H1 (cell line): ENCODE results near the gene RAB3D. TPM values are rescaled to one million over a fixed set of nuclear protein-coding genes. Genes with fewer than 3 reads are reported as not detected.

Source experiments
- CTCF ChIA-PET: fragments of 300-600 bp; sonication (Branson Sonifier 250); formaldehyde crosslinking; loops from one replicate; lab custom pipeline; 2021; ENCODE audit not compliant: partially characterized antibody; lab: Charles Lee
- POLR2A ChIA-PET: fragments of 300-600 bp; sonication (Branson Sonifier 250); formaldehyde crosslinking; loops from one replicate; lab custom pipeline; 2021; ENCODE audit warnings: inconsistent platforms; ENCODE audit not compliant: partially characterized antibody; lab: Charles Lee
- DNase-seq, 2 experiments: peaks; one replicate each; pipeline versions ENCODE4 v3.0.0 to v3.0.0-alpha.2; 2010 to 2022; ENCODE audit warnings: low spot score in 2 of 2, low read depth in 1 of 2, mixed read lengths in 1 of 2
- FAIRE-seq: peaks from 2 replicates; lab custom pipeline; 2011; peaks lifted over from hg19 to GRCh38; lab: Jason Lieb, UNC
- H2AFZ ChIP-seq: 2 replicates; pipeline ENCODE4 v1.8.1; 2012; ENCODE audit warnings: low read length, inconsistent platforms
- H2AK5ac ChIP-seq: 2 replicates; pipeline ENCODE4 v1.6.1; 2013; ENCODE audit warnings: low read depth, low read length
- H2BK120ac ChIP-seq: replicated peaks from 2 replicates; pipeline ENCODE3; 2013; ENCODE audit warnings: low read depth, low read length, inconsistent platforms
- H2BK12ac ChIP-seq: 2 replicates; pipeline ENCODE4 v1.6.1; 2013; ENCODE audit warnings: low read depth, low read length
- H2BK15ac ChIP-seq: 2 replicates; pipeline ENCODE4 v1.6.1; 2013; ENCODE audit warnings: low read length
- H2BK20ac ChIP-seq: 2 replicates; pipeline ENCODE4 v1.6.1; 2013; ENCODE audit warnings: low read length
- H2BK5ac ChIP-seq: 2 replicates; pipeline ENCODE4 v1.6.1; 2013; ENCODE audit warnings: low read depth, low read length
- H3K14ac ChIP-seq: 2 replicates; pipeline ENCODE4 v1.6.1; 2013; ENCODE audit warnings: inconsistent platforms; ENCODE audit not compliant: insufficient read length
- H3K18ac ChIP-seq: 2 replicates; pipeline ENCODE4 v1.6.1; 2013; ENCODE audit warnings: low read length; ENCODE audit errors: extremely low read depth
- H3K23ac ChIP-seq: 2 replicates; pipeline ENCODE4 v1.6.1; 2013; ENCODE audit warnings: inconsistent platforms; ENCODE audit not compliant: insufficient read length
- H3K23me2 ChIP-seq: 2 replicates; pipeline ENCODE4 v1.6.1; 2013; ENCODE audit warnings: low read depth, low read length
- H3K27ac ChIP-seq: 2 replicates; pipeline ENCODE4 v1.6.1; 2011; ENCODE audit warnings: low read depth, low read length, inconsistent platforms
- H3K27me3 ChIP-seq, 4 experiments: replicated peaks in 1 of 4; 1 replicate in 1 of 4; 2 replicates in 3 of 4; pipeline versions ENCODE4 v1.6.1 to v1.8.1; 2011 to 2013; ENCODE audit warnings: low read length in 3 of 4, mild to moderate bottlenecking in 3 of 4, inconsistent platforms in 2 of 4, mixed read lengths in 2 of 4, moderate library complexity in 1 of 4; ENCODE audit not compliant: control insufficient read depth in 3 of 4, insufficient read depth in 3 of 4; ENCODE audit errors: extremely low read depth in 1 of 4
- H3K36me3 ChIP-seq, 4 experiments: 2 replicates each; pipeline versions ENCODE4 v1.6.1 to v1.8.1; 2011 to 2013; ENCODE audit warnings: mild to moderate bottlenecking in 4 of 4, low read length in 3 of 4, moderate library complexity in 2 of 4, control low read depth in 1 of 4, inconsistent platforms in 1 of 4; ENCODE audit not compliant: insufficient read depth in 4 of 4, control insufficient read depth in 2 of 4
- H3K4ac ChIP-seq: replicated peaks from 2 replicates; pipeline ENCODE3; 2013; ENCODE audit warnings: low read length, low read depth, mixed read lengths, inconsistent platforms; ENCODE audit not compliant: insufficient read length
- H3K4me1 ChIP-seq, 4 experiments: replicated peaks in 1 of 4; 1 replicate in 1 of 4; 2 replicates in 3 of 4; pipeline versions ENCODE4 v1.6.1 to v1.8.1; 2011 to 2013; ENCODE audit warnings: low read length in 3 of 4, inconsistent platforms in 2 of 4, mixed read lengths in 1 of 4; ENCODE audit not compliant: insufficient read depth in 4 of 4, control insufficient read depth in 3 of 4
- H3K4me2 ChIP-seq, 2 experiments: 2 replicates each; pipeline versions ENCODE4 v1.6.1 to v1.8.1; 2011 to 2013; ENCODE audit warnings: low read depth in 2 of 2, low read length in 2 of 2, control low read depth in 1 of 2, inconsistent platforms in 1 of 2, mild to moderate bottlenecking in 1 of 2; ENCODE audit not compliant: insufficient read depth in 1 of 2
- H3K4me3 ChIP-seq, 4 experiments: fragments of 200-600, 300-600 bp in 1 of 4; sonication (generic), shearing (Covaris generic), sonication (Bioruptor Twin) in 1 of 4; 2 replicates each; pipeline versions ENCODE4 v1.5.1 to v1.8.1; 2011 to 2016; ENCODE audit warnings: low read length in 4 of 4, low read depth in 3 of 4, control low read depth in 2 of 4, inconsistent platforms in 2 of 4, mild to moderate bottlenecking in 2 of 4, mixed read lengths in 1 of 4, moderate library complexity in 1 of 4; ENCODE audit not compliant: insufficient read depth in 2 of 4; ENCODE audit errors: extremely low read depth in 1 of 4
- H3K56ac ChIP-seq: replicated peaks from 2 replicates; pipeline ENCODE3; 2013; ENCODE audit warnings: low read depth, mild to moderate bottlenecking, mixed read lengths, low read length, inconsistent platforms; ENCODE audit not compliant: insufficient read length
- H3K79me1 ChIP-seq: 2 replicates; pipeline ENCODE4 v1.6.1; 2013; ENCODE audit warnings: low read depth, low read length, control low read depth
- H3K79me2 ChIP-seq, 2 experiments: 2 replicates each; pipeline versions ENCODE4 v1.6.1 to v1.8.1; 2012 to 2013; ENCODE audit warnings: low read length in 2 of 2, mild to moderate bottlenecking in 2 of 2, inconsistent platforms in 1 of 2; ENCODE audit not compliant: insufficient read depth in 2 of 2, control insufficient read depth in 1 of 2
- H3K9ac ChIP-seq, 4 experiments: replicated peaks in 1 of 4; 1 replicate in 1 of 4; 2 replicates in 3 of 4; pipeline versions ENCODE4 v1.6.1 to v1.8.1; 2011 to 2013; ENCODE audit warnings: low read depth in 3 of 4, low read length in 3 of 4, control low read depth in 2 of 4, mild to moderate bottlenecking in 2 of 4, moderate library complexity in 2 of 4, inconsistent platforms in 1 of 4; ENCODE audit errors: extremely low read depth in 1 of 4
- H3K9me3 ChIP-seq, 2 experiments: 2 replicates each; pipeline versions ENCODE4 v1.6.1 to v1.8.1; 2012 to 2013; ENCODE audit warnings: mild to moderate bottlenecking in 2 of 2, moderate library complexity in 2 of 2, control low read depth in 1 of 2, inconsistent platforms in 1 of 2, low read depth in 1 of 2, low read length in 1 of 2, mixed read lengths in 1 of 2; ENCODE audit not compliant: insufficient read depth in 2 of 2
- H4K20me1 ChIP-seq, 2 experiments: replicated peaks in 1 of 2; 2 replicates each; pipeline versions ENCODE3 to v1.8.1; 2011 to 2013; ENCODE audit warnings: inconsistent platforms in 2 of 2, low read length in 2 of 2, mild to moderate bottlenecking in 1 of 2; ENCODE audit not compliant: insufficient read depth in 2 of 2, control insufficient read depth in 1 of 2
- H4K5ac ChIP-seq: 2 replicates; pipeline ENCODE4 v1.6.1; 2013; ENCODE audit warnings: low read length, low read depth, mixed read lengths, inconsistent platforms; ENCODE audit not compliant: insufficient read length
- H4K8ac ChIP-seq: 2 replicates; pipeline ENCODE4 v1.8.0; 2013; ENCODE audit warnings: mild to moderate bottlenecking, moderate library complexity, low read length, inconsistent platforms; ENCODE audit not compliant: insufficient read depth; ENCODE audit errors: extremely low read depth
- H4K91ac ChIP-seq: replicated peaks from 2 replicates; pipeline ENCODE3; 2013; ENCODE audit warnings: low read length, mixed read lengths, inconsistent platforms; ENCODE audit not compliant: insufficient read length
- BCL11A ChIP-seq, 2 experiments: IDR thresholded peaks; one replicate each; pipeline ENCODE4 v1.6.1; 2011; ENCODE audit warnings: low read depth in 2 of 2, low read length in 2 of 2, mild to moderate bottlenecking in 2 of 2
- CREB1 ChIP-seq: IDR thresholded peaks from 2 replicates; pipeline ENCODE4 v1.6.1; 2012; ENCODE audit warnings: inconsistent platforms
- HDAC2 ChIP-seq, 2 experiments: fragments of 300-600 bp in 1 of 2; sonication (generic) in 1 of 2; IDR thresholded peaks; 2 replicates each; pipeline ENCODE4 v1.6.1; 2011 to 2012; ENCODE audit warnings: low read depth in 2 of 2, low read length in 2 of 2, mild to moderate bottlenecking in 2 of 2, moderate library complexity in 2 of 2, borderline replicate concordance in 1 of 2, inconsistent platforms in 1 of 2
- JUN ChIP-seq: IDR thresholded peaks from 2 replicates; pipeline ENCODE4 v1.6.1; 2011; ENCODE audit warnings: low read depth, mild to moderate bottlenecking, improper control_type of control experiment, low read length
- KDM4A ChIP-seq: IDR thresholded peaks from one replicate; pipeline ENCODE4 v1.7.1; 2012; ENCODE audit warnings: low read depth, mild to moderate bottlenecking, moderate library complexity, low read length, inconsistent platforms; ENCODE audit not compliant: severe bottlenecking
- MAFK ChIP-seq: IDR thresholded peaks from 2 replicates; pipeline ENCODE4 v1.6.1; 2012; ENCODE audit warnings: low read depth, mild to moderate bottlenecking, improper control_type of control experiment, low read length
- NANOG ChIP-seq: IDR thresholded peaks from 2 replicates; pipeline ENCODE4 v1.6.1; 2011; ENCODE audit warnings: low read length, low read depth, mild to moderate bottlenecking, inconsistent platforms; ENCODE audit not compliant: insufficient read depth, poor library complexity, severe bottlenecking
- RFX5 ChIP-seq: IDR thresholded peaks from 2 replicates; pipeline ENCODE4 v1.6.1; 2011; ENCODE audit warnings: low read depth, low read length, improper control_type of control experiment, borderline replicate concordance
- SAP30 ChIP-seq: fragments of 300-600 bp; sonication (generic); IDR thresholded peaks from 2 replicates; pipeline ENCODE4 v1.7.1; 2012; ENCODE audit warnings: low read length, moderate library complexity, mild to moderate bottlenecking, inconsistent platforms; ENCODE audit not compliant: insufficient read depth, insufficient replicate concordance
- SP4 ChIP-seq: IDR thresholded peaks from 2 replicates; pipeline ENCODE4 v1.6.1; 2012; ENCODE audit warnings: low read length, inconsistent platforms
- WGBS, 2 experiments: shearing (Covaris generic) in 1 of 2; methylation state at CpG; one replicate each; pipeline versions ENCODE4 v1.1.6 to v1.1.7; 2013 to 2015; ENCODE audit warnings: low lambda C conversion rate in 2 of 2, mixed read lengths in 2 of 2, inconsistent platforms in 1 of 2, low coverage in 1 of 2, missing lambda C conversion rate in 1 of 2; ENCODE audit not compliant: insufficient replicate concordance in 2 of 2, insufficient coverage in 1 of 2, insufficient read length in 1 of 2; ENCODE audit errors: extremely low coverage in 1 of 2, missing lambda C conversion rate in 1 of 2; 5-methylcytosine and 5-hydroxymethylcytosine counted together
- polyA plus RNA-seq, 7 experiments: library from polyadenylated mRNA; depleted of rRNA in 3 of 7; stranded (reverse) in 5 of 7; unstranded in 2 of 7; fragments of >200 nt in 5 of 7; fragments of 200-250 nt in 2 of 7; gene quantifications; 1 replicate in 5 of 7; 2 replicates in 1 of 7; 4 replicates in 1 of 7; pipeline versions ENCODE4 v1.2.1 to v1.2.3, GENCODE V29; 2011 to 2013; ENCODE audit warnings: missing spikeins in 2 of 7, mixed read lengths in 2 of 7
- total RNA-seq: library from RNA; stranded (reverse); fragmentation: NEBNext Ultra II Directional; extraction: Animal tissue kit (Norgen Biotek cat#: 25700); gene quantifications from 2 replicates; pipeline ENCODE4 v1.2.1, GENCODE V29; 2021
- TF ChIP-seq, protein P1 (sequence below): IDR thresholded peaks from 2 replicates; pipeline ENCODE4 v1.6.1; 2012; ENCODE audit warnings: inconsistent platforms
- TF ChIP-seq, protein P2 (sequence below): IDR thresholded peaks from 2 replicates; pipeline ENCODE4 v1.6.1; 2012; ENCODE audit warnings: inconsistent platforms

The RAB3D gene
- total and polyA plus RNA-seq, 2 of the 8 experiments (the other 6 are each of a cell fraction or from before 2014, with no cell fraction given): 17.8 to 23.8 TPM

DNA sequence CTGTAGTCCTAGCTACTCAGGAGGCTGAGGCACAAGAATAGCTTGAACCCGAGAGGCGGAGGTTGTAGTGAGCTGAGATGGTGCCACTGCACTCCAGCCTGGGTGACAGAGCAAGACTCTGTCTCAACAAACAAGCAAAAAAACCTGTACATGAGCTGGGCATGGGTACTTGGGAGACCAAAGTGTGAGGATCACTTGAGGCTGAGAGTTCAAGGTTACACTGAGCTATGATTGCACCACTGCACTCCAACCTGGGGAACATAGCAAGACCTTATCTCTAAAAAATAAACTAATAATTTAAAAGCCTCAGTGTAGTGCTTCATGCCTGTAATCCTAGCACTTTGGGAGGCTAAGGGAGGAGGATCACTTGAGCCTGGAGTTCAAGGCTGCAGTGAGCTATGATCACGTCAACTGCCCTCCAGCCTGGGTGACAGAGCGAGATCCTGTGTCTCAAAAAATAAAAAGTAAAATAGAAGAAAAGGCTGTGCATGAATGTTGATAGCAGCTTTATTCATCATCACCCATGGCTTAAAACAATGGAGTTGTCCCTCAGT lies 64.8 kb downstream of the RAB3D start:
- Histone ChIP-seq H3K27ac (no peak overlapping the region), H4K91ac (no peak overlapping the region), H2BK5ac (no peak overlapping the region), H2AK5ac (no peak overlapping the region), H3K56ac (no peak overlapping the region), H3K4me1 (peaks cover 0 to 4% (median 2%) of the 10 kb centered on the region in 4 experiments; a peak in 4 of 7 replicates), H3K9ac (no peak overlapping the region), H3K23me2 (no peaks in the 10 kb centered on the region), H3K79me2 (no peaks in the 10 kb centered on the region), H4K5ac (no peak overlapping the region), H3K27me3 (no peaks in the 10 kb centered on the region), H2BK20ac (no peak overlapping the region), H3K4ac (no peak overlapping the region), H3K79me1 (no peaks in the 10 kb centered on the region), H2BK12ac (no peak overlapping the region), H3K36me3 (no peaks in the 10 kb centered on the region), H3K4me2 (0 out of 4 replicates have a peak overlapping the region, but pooled peaks of 1 of the 2 experiments have one; percentile 34), H3K9me3 (peaks cover 0 to 11% of the 10 kb centered on the region in 2 experiments; a peak in 1 of 4 replicates), H2BK15ac (no peak overlapping the region), H3K23ac (no peak overlapping the region), H4K8ac (no peak overlapping the region), H3K4me3 (no peak overlapping the region), H3K18ac (no peak overlapping the region), H3K14ac (no peak overlapping the region), H2AFZ (no peak overlapping the region), H4K20me1 (no peaks in the 10 kb centered on the region), H2BK120ac (no peak overlapping the region)
- DNase-seq (no peak), FAIRE-seq (no peak)
- 58% methylated on average over 4 of the region's 4 CpGs; no CpG with 5 or more reads in 1 of the 2 experiments for WGBS, 2 experiments
- ChIA-PET CTCF (interaction anchor here (0.8 to 3.9 kb wide), 8 partner anchors 9 to 208 kb away, joined by 3 to 16 read pairs (median 4); partner anchors contain the start of gene DOCK6), POLR2A (interaction anchor here (0.6 to 1.9 kb wide), 3 partner anchors 12 to 122 kb away, joined by 3 to 5 read pairs (median 4); partner anchors contain the start of gene DOCK6)
- TF ChIP-seq RFX5 (no peak), SP4 (no peak), MAFK (no peak), SAP30 (no peak), CREB1 (no peak), NANOG (no peak), BCL11A (IDR thresholded peaks at IDR 0.05; ENCODE audit: low read depth in 2 of 2, low read length in 2 of 2) (no peak), KDM4A (no peak), JUN (no peak), HDAC2 (IDR thresholded peaks at IDR 0.05; ENCODE audit: borderline replicate concordance in 1 of 2, low read depth in 2 of 2, low read length in 2 of 2) (no peak)
- TF ChIP-seq, protein P1, sequence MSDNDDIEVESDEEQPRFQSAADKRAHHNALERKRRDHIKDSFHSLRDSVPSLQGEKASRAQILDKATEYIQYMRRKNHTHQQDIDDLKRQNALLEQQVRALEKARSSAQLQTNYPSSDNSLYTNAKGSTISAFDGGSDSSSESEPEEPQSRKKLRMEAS: no peak
- TF ChIP-seq, protein P2, sequence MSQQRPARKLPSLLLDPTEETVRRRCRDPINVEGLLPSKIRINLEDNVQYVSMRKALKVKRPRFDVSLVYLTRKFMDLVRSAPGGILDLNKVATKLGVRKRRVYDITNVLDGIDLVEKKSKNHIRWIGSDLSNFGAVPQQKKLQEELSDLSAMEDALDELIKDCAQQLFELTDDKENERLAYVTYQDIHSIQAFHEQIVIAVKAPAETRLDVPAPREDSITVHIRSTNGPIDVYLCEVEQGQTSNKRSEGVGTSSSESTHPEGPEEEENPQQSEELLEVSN: no peak
